D721Med (cell line): ENCODE measurements around the gene BICDL2.

ENCODE experiments used
- DNase-seq: peaks from one replicate; pipeline ENCODE4 v3.0.0; 2011; ENCODE audit warnings: low spot score; ENCODE audit not compliant: insufficient read length
- FAIRE-seq: peaks from 2 replicates; lab custom pipeline; 2011; peaks lifted over from hg19 to GRCh38; lab: Jason Lieb, UNC
- TF ChIP-seq, protein P1 (sequence below): IDR thresholded peaks from 2 replicates; pipeline ENCODE4 v1.5.1; 2012; ENCODE audit warnings: mild to moderate bottlenecking, control low read depth; ENCODE audit not compliant: insufficient read depth; ENCODE audit errors: missing control alignments

The BICDL2 gene

DNA sequence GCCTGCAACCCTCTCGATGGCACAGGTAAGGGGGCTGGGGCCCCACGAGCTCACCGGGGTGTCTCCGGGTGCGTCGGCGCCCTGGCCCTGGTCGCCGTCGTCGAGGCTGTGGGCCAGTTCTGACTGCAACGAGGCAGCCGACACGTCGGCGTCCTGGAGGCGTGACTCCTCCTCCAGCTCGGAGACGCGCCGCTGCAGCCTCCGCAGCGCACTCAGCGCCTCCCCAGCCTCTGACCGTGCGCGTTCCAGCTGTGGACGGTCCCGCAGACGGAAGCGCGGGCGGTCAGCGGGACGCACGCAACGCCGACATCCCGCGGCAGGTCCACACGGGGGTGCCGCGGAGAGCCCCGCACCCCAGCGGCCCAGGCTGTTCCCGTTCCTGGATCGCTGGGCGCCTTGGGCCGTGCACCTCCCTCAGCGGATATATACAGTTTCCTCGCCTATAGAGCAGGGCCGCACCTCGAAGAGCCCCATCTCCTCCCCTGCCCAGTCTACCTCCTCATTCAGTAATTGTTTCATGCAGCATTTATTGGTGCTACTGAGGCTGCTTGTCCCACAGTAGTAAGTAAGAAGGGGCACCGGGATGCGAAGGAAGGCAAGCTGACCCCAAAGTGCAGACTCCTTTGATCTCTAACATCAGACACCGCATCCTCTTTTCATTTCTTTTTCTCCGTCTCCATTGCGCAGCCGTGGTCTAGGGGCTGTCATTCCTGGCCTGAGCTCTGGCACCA, 7.1 kb downstream of the BICDL2 start:
- no peak for FAIRE-seq
- TF ChIP-seq, protein P1, sequence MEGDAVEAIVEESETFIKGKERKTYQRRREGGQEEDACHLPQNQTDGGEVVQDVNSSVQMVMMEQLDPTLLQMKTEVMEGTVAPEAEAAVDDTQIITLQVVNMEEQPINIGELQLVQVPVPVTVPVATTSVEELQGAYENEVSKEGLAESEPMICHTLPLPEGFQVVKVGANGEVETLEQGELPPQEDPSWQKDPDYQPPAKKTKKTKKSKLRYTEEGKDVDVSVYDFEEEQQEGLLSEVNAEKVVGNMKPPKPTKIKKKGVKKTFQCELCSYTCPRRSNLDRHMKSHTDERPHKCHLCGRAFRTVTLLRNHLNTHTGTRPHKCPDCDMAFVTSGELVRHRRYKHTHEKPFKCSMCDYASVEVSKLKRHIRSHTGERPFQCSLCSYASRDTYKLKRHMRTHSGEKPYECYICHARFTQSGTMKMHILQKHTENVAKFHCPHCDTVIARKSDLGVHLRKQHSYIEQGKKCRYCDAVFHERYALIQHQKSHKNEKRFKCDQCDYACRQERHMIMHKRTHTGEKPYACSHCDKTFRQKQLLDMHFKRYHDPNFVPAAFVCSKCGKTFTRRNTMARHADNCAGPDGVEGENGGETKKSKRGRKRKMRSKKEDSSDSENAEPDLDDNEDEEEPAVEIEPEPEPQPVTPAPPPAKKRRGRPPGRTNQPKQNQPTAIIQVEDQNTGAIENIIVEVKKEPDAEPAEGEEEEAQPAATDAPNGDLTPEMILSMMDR, result no peak
- no peak for DNase-seq

DNA sequence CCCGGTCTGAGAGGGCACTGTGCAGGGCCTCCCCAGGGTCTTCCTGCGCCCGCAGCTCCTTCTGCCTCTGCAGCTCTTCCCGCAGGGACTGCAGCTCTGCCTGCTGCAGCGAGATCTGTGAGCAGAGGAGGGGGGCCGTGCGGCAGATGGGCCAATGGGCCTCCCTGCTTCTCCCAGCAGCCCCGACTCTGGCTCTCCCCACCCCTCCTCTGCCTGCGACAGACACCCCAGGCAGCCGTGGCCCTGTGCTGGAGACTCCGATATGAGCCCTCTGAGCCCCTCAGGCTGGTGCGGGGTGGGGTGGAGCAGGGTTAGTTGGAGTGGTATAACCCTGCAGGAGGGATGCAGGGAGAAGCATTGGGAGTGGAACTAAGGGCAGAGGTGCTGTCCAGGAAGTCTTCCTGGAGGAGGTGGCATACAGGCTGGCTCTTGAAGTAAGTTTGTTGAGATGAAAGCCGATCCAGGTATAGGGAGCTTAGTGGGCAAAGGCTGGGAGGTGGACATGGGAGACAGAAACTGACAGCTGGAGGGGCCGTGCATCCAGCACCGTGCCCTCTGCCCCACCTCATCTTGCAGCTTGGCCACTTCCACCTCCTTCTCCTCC, 7.9 kb downstream of the BICDL2 start:
- DNase-seq, result no peak
- FAIRE-seq, result no peak
- TF ChIP-seq, protein P1, result no peak

DNA sequence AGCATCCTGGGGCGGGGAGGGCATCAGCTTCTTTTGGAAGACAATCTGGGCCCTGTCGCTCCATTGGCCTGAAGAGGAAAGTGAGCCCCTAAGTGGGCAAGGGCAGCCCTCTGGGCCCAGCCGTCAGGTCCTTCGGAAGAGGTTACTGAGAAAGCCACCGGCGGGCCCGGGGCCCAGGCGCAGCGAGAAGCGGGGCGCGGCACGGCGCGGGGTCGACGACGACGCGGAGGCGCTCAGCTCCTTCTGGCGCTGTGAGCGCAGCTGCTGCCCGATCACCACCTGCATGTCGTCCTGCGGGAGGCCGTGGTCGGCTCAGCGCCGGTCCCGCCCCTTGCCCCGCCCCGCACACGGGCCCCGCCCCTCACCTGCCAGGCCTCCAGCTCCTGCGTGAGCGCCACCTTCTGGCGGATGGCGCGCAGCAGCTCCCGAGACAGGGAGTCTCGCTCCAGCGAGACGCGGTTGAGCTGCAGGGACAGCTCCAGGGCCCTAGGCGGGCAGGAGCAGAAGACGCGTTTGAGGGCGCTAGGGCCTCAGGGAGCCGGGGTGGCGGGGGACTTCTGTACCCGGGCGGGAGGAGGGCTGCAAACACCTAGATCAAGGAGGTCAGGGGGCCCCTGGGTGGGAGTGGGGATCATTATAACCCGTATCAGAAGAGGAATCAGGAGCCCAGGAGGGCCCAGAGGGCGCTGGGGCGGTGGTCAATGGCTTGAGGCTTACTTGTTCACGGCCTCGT, 8.6 kb downstream of the BICDL2 start:
- FAIRE-seq (no peak), DNase-seq (peak; percentile 98)
- TF ChIP-seq, protein P1, result peak; percentile 67

DNA sequence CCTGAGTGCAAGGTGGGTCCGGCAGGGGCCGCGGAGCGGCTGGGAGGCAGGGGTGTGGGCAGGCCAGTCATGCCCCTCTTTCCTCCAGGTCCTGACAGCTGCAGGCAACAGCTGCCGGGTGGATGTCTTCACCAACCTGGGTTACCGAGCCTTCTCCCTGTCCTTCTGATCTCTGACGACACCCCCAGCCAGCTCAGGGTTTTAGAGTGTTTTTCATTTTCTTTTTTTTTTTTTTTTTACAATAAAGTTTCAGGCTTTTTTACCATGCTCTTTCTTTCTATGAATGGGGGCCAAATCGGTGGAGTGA, 9.3 kb downstream of the BICDL2 start:
- DNase-seq (no peak), FAIRE-seq (no peak)
- TF ChIP-seq, protein P1, result no peak

DNA sequence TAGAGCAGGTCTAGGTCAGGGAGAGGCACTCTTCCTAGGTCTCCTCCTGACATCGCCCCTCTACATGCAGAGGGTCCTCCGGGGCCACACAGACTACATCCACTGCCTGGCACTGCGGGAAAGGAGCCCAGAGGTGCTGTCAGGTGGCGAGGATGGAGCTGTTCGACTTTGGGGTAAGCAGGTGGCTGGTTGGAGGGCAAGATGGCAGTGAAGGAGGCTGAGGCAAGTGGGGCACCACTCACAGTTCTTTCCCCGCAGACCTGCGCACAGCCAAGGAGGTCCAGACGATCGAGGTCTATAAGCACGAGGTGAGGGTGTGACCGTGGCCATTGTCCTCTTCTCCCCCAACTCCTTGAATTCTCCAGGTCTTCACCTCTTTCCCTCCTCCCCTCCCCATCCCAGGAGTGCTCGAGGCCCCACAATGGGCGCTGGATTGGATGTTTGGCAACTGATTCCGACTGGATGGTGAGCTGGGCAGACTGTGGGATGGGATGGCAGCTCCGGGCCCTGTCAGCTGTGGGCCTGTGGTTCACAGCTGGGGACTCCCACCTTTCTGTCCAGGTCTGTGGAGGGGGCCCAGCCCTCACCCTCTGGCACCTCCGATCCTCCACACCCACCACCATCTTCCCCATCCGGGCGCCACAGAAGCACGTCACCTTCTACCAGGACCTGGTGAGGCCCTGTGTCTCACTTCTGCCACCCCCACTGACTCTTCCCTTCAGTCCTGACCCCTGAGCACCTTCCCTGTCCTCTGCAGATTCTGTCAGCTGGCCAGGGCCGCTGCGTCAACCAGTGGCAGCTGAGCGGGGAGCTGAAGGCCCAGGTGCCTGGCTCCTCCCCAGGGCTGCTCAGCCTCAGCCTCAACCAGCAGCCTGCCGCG, 9.9 kb downstream of the BICDL2 start:
- TF ChIP-seq, protein P1, result no peak
- no peak for FAIRE-seq
- no peak for DNase-seq

DNA sequence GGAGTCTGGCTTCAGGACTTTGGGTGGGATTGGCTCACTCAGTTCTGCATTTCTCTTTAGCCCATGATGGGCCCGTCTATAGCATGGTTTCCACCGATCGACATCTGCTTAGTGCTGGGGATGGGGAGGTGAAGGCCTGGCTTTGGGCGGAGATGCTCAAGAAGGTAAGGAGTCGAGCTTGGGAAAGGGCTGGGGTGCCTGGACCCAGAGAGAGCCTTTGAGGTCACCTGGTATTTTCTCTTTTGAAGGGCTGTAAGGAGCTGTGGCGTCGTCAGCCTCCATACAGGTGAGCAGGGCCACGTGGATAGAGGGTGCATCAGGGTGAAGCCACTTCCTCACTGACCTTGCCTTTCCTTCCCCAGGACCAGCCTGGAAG, 10.8 kb downstream of the BICDL2 start:
- TF ChIP-seq, protein P1, result no peak
- DNase-seq, result no peak
- FAIRE-seq, result no peak
